IPS-15b (cell line): ENCODE measurements around the gene TBKBP1.

ENCODE experiments used
- H3K27me3 ChIP-seq: one replicate; pipeline ENCODE4 v1.6.1; 2013; ENCODE audit warnings: low read length; ENCODE audit not compliant: control insufficient read depth, insufficient read depth
- H3K36me3 ChIP-seq: one replicate; pipeline ENCODE4 v1.6.1; 2013; ENCODE audit warnings: low read length; ENCODE audit not compliant: control insufficient read depth, insufficient read depth
- H3K4me1 ChIP-seq: one replicate; pipeline ENCODE4 v1.6.1; 2013; ENCODE audit warnings: mild to moderate bottlenecking, low read length; ENCODE audit not compliant: control insufficient read depth, insufficient read depth
- H3K4me3 ChIP-seq: one replicate; pipeline ENCODE4 v1.5.1; 2013; ENCODE audit warnings: low read depth, low read length
- H3K9ac ChIP-seq: one replicate; pipeline ENCODE4 v1.6.1; 2013; ENCODE audit warnings: low read depth, mild to moderate bottlenecking, low read length
- H3K9me3 ChIP-seq: one replicate; pipeline ENCODE4 v1.6.1; 2013; ENCODE audit warnings: mild to moderate bottlenecking, low read length; ENCODE audit not compliant: control insufficient read depth, insufficient read depth

The TBKBP1 gene

GRCh38 chr17:47694581-47695428 lies 844 bp downstream of the TBKBP1 start:
- Histone ChIP-seq H3K4me1 (peaks cover 18% of the 10 kb centered on the region), H3K36me3 (peaks cover 5% of the 10 kb centered on the region), H3K27me3 (peaks cover 3% of the 10 kb centered on the region), H3K9me3 (no peaks in the 10 kb centered on the region), H3K9ac (peak overlapping the region; percentile 37), H3K4me3 (peak overlapping the region; percentile 95)

GRCh38 chr17:47695429-47696376 lies 1.7 kb downstream of the TBKBP1 start:
- Histone ChIP-seq H3K9ac (peak overlapping the region; percentile 37), H3K36me3 (peaks cover 6% of the 10 kb centered on the region), H3K9me3 (no peaks in the 10 kb centered on the region), H3K4me3 (peak overlapping the region; percentile 95), H3K4me1 (peaks cover 18% of the 10 kb centered on the region), H3K27me3 (peaks cover 3% of the 10 kb centered on the region)

- H3K9ac ChIP-seq: no peak overlapping the region
- H3K27me3 ChIP-seq: peaks cover 3% of the 10 kb centered on the region
- H3K9me3 ChIP-seq: no peaks in the 10 kb centered on the region
- H3K4me1 ChIP-seq: peaks cover 16% of the 10 kb centered on the region
- H3K4me3 ChIP-seq: no peak overlapping the region
- peaks cover 13% of the 10 kb centered on the region for H3K36me3 ChIP-seq
These were observed 3.0 kb downstream of the TBKBP1 start for GRCh38 chr17:47696717-47697642.

- Histone ChIP-seq H3K4me3 (no peak overlapping the region), H3K9me3 (no peaks in the 10 kb centered on the region), H3K4me1 (peaks cover 6% of the 10 kb centered on the region), H3K9ac (no peak overlapping the region), H3K27me3 (peaks cover 3% of the 10 kb centered on the region), H3K36me3 (peaks cover 13% of the 10 kb centered on the region)
These were observed 4.1 kb downstream of the TBKBP1 start for GRCh38 chr17:47697906-47698711.

GRCh38 chr17:47698749-47699535 lies 5.0 kb downstream of the TBKBP1 start:
- Histone ChIP-seq H3K27me3 (peaks cover 3% of the 10 kb centered on the region), H3K9ac (no peak overlapping the region), H3K36me3 (peaks cover 13% of the 10 kb centered on the region), H3K4me1 (peaks cover 3% of the 10 kb centered on the region), H3K9me3 (no peaks in the 10 kb centered on the region), H3K4me3 (no peak overlapping the region)

- no peak overlapping the region for H3K9ac ChIP-seq
- peaks cover 3% of the 10 kb centered on the region for H3K27me3 ChIP-seq
- H3K36me3 ChIP-seq: peaks cover 13% of the 10 kb centered on the region
These were observed 5.5 kb downstream of the TBKBP1 start for GRCh38 chr17:47699536-47699840.

GRCh38 chr17:47700471-47701449 lies 6.8 kb downstream of the TBKBP1 start:
- no peak overlapping the region for H3K9ac ChIP-seq
- peaks cover 3% of the 10 kb centered on the region for H3K4me1 ChIP-seq
- H3K4me3 ChIP-seq: no peak overlapping the region
- H3K9me3 ChIP-seq: no peaks in the 10 kb centered on the region
- H3K36me3 ChIP-seq: peaks cover 13% of the 10 kb centered on the region
- peaks cover 3% of the 10 kb centered on the region for H3K27me3 ChIP-seq

More at GRCh38 chr17:47699536-47699840, 5.5 kb downstream of the TBKBP1 start:
- no peak overlapping the region for H3K4me3 ChIP-seq
- H3K4me1 ChIP-seq: peaks cover 3% of the 10 kb centered on the region
- H3K9me3 ChIP-seq: no peaks in the 10 kb centered on the region

- peaks cover 13% of the 10 kb centered on the region for H3K36me3 ChIP-seq
These were observed 7.6 kb downstream of the TBKBP1 start for GRCh38 chr17:47701608-47702007.

GRCh38 chr17:47702391-47702995 lies 8.5 kb downstream of the TBKBP1 start:
- H3K27me3 ChIP-seq: peaks cover 8% of the 10 kb centered on the region
- H3K9ac ChIP-seq: no peak overlapping the region
- H3K4me1 ChIP-seq: no peaks in the 10 kb centered on the region
- H3K36me3 ChIP-seq: peaks cover 10% of the 10 kb centered on the region
- no peak overlapping the region for H3K4me3 ChIP-seq
- H3K9me3 ChIP-seq: no peaks in the 10 kb centered on the region

More at GRCh38 chr17:47701608-47702007, 7.6 kb downstream of the TBKBP1 start:
- H3K4me1 ChIP-seq: no peaks in the 10 kb centered on the region
- H3K27me3 ChIP-seq: peaks cover 4% of the 10 kb centered on the region
- no peak overlapping the region for H3K9ac ChIP-seq
- H3K4me3 ChIP-seq: no peak overlapping the region
- H3K9me3 ChIP-seq: no peaks in the 10 kb centered on the region
